Uterus (tissue), 4 donors: ENCODE results near the gene KIF26A. TPM values are rescaled to one million over a fixed set of nuclear protein-coding genes. Genes with fewer than 3 reads are reported as not detected.

Source experiments
- DNase-seq, 2 donors: peaks; one replicate each; pipeline ENCODE4 v3.0.0-alpha.2; 2019 to 2020
- H3K27ac ChIP-seq, 2 donors: fragments of 200-600 bp; sonication (generic); 1 replicate in 1 of 2; 2 replicates in 1 of 2; pipeline ENCODE4 v1.5.1; 2016 to 2018
- H3K27me3 ChIP-seq, 2 donors: fragments of 200-600 bp; sonication (generic); one replicate each; pipeline ENCODE4 v1.5.1; 2018 to 2019; ENCODE audit warnings: control low read depth in 1 of 2
- H3K36me3 ChIP-seq, 2 donors: fragments of 200-600 bp; sonication (generic); one replicate each; pipeline ENCODE4 v1.5.1; 2019; ENCODE audit warnings: control low read depth in 1 of 2
- H3K4me1 ChIP-seq, 2 donors: fragments of 200-600 bp; sonication (generic); one replicate each; pipeline ENCODE4 v1.5.1; 2018 to 2019; ENCODE audit warnings: control low read depth in 1 of 2
- H3K4me3 ChIP-seq, 2 donors: fragments of 200-600 bp; sonication (generic); 1 replicate in 1 of 2; 2 replicates in 1 of 2; pipeline ENCODE4 v1.5.1; 2018 to 2019; ENCODE audit warnings: mild to moderate bottlenecking in 1 of 2
- H3K9me3 ChIP-seq, 2 donors: fragments of 200-600 bp; sonication (generic); one replicate each; pipeline ENCODE4 v1.5.1; 2019; ENCODE audit warnings: control low read depth in 1 of 2
- CTCF ChIP-seq, 4 experiments: fragments of 200-600 bp in 2 of 4; fragments of 450-650 bp in 2 of 4; sonication (generic) in 2 of 4; IDR thresholded peaks; one replicate each; pipeline ENCODE4 v1.5.1; 2016 to 2019; ENCODE audit warnings: antibody characterized with exemption in 4 of 4, mild to moderate bottlenecking in 2 of 4, moderate library complexity in 1 of 4
- POLR2A ChIP-seq, 2 donors: fragments of 450-650 bp; IDR thresholded peaks; one replicate each; pipeline ENCODE4 v1.6.1; 2016; ENCODE audit warnings: antibody characterized with exemption in 2 of 2, mild to moderate bottlenecking in 1 of 2, moderate library complexity in 1 of 2
- intact Hi-C: fragments of 100-400 bp; cut with DNase I; formaldehyde crosslinking; loops from one replicate; pipeline ENCODE4 v1.15.1; 2023; ENCODE audit warnings: low total_unique reads
- total RNA-seq, 4 donors: library from RNA; depleted of rRNA in 3 of 4; stranded (reverse); fragments of >200 nt in 3 of 4; gene quantifications; one replicate each; pipeline versions ENCODE4 v1.1.0 to v1.2.4, GENCODE V29; 2014 to 2023
- donor health status: DM: yes; HTN: yes; CAD: no.

Gene KIF26A
- total RNA-seq, 4 donors from 2014 or later: 4.1 to 10.5 (median 7.5) TPM

- no peak overlapping the region for H3K27ac ChIP-seq
- DNase-seq: no peak
- TF ChIP-seq CTCF (IDR thresholded peaks at IDR 0.05) (no peak), POLR2A (IDR thresholded peaks at IDR 0.05) (no peak)
- peaks cover 0 to 14% of the 10 kb centered on the region in 2 donors for H3K9me3 ChIP-seq
- no peaks in the 10 kb centered on the region for H3K36me3 ChIP-seq
- no peaks in the 10 kb centered on the region for H3K4me1 ChIP-seq
- H3K27me3 ChIP-seq: peaks cover 0 to 2% of the 10 kb centered on the region in 2 donors
- intact Hi-C loops: no loop called here
- H3K4me3 ChIP-seq: no peak overlapping the region
These were observed 9.4 kb upstream of the KIF26A start for GRCh38 chr14:104128981-104129380.

- intact Hi-C loops: no loop called here
- TF ChIP-seq POLR2A (IDR thresholded peaks at IDR 0.05): no peak
- no peak for TF ChIP-seq CTCF (IDR thresholded peaks at IDR 0.05)
These were observed 8.8 kb upstream of the KIF26A start for GRCh38 chr14:104129556-104129955.

GRCh38 chr14:104130974-104131651 is 7.3 kb upstream of the KIF26A start:
- intact Hi-C loops: loop anchor here (10.0 kb wide), 1 partner anchor 434 kb away; no protein-coding TSS in a partner anchor
- H3K9me3 ChIP-seq: no peaks in the 10 kb centered on the region
- H3K27ac ChIP-seq: no peak overlapping the region
- H3K36me3 ChIP-seq: no peaks in the 10 kb centered on the region
- H3K4me1 ChIP-seq: no peaks in the 10 kb centered on the region
- no peak overlapping the region for H3K4me3 ChIP-seq
- TF ChIP-seq POLR2A (IDR thresholded peaks at IDR 0.05) (no peak), CTCF (IDR thresholded peaks at IDR 0.05) (peak in 2 of 4 experiments; percentile 38 to 61)
- DNase-seq: no peak
- no peaks in the 10 kb centered on the region for H3K27me3 ChIP-seq

More at GRCh38 chr14:104129556-104129955, 8.8 kb upstream of the KIF26A start:
- Histone ChIP-seq H3K4me3 (no peak overlapping the region), H3K36me3 (no peaks in the 10 kb centered on the region), H3K9me3 (peaks cover 0 to 8% of the 10 kb centered on the region in 2 donors), H3K27ac (no peak overlapping the region), H3K27me3 (no peaks in the 10 kb centered on the region), H3K4me1 (no peaks in the 10 kb centered on the region)
- no peak for DNase-seq

GRCh38 chr14:104131968-104132732 is 6.2 kb upstream of the KIF26A start:
- Histone ChIP-seq H3K4me3 (no peak overlapping the region), H3K36me3 (no peaks in the 10 kb centered on the region), H3K27ac (no peak overlapping the region), H3K27me3 (no peaks in the 10 kb centered on the region), H3K9me3 (no peaks in the 10 kb centered on the region), H3K4me1 (peaks cover 0 to 8% of the 10 kb centered on the region in 2 donors)
- no peak for DNase-seq
- TF ChIP-seq CTCF (IDR thresholded peaks at IDR 0.05) (no peak), POLR2A (IDR thresholded peaks at IDR 0.05) (no peak)
- intact Hi-C loops: loop anchor here (10.0 kb wide), 1 partner anchor 433 kb away; no protein-coding TSS in a partner anchor

- TF ChIP-seq POLR2A (IDR thresholded peaks at IDR 0.05) (no peak), CTCF (IDR thresholded peaks at IDR 0.05) (no peak)
- no peak overlapping the region for H3K4me3 ChIP-seq
- H3K9me3 ChIP-seq: no peaks in the 10 kb centered on the region
- no peaks in the 10 kb centered on the region for H3K36me3 ChIP-seq
- no peak for DNase-seq
- intact Hi-C loops: loop anchor here (10.0 kb wide), 1 partner anchor 432 kb away; no protein-coding TSS in a partner anchor
- peaks cover 0 to 15% of the 10 kb centered on the region in 2 donors for H3K4me1 ChIP-seq
- H3K27me3 ChIP-seq: no peaks in the 10 kb centered on the region
- no peak overlapping the region for H3K27ac ChIP-seq
These were observed 5.4 kb upstream of the KIF26A start for GRCh38 chr14:104132981-104133380.
